Endothelial cell of umbilical vein (primary cell): ENCODE results near the gene EXOC7. TPM values are rescaled to one million over a fixed set of nuclear protein-coding genes. Genes with fewer than 3 reads are reported as not detected.
"Not testable (repeated sequence)": the region's sequence is repeated elsewhere in the genome, so short reads cannot be mapped to it uniquely, and the experiment has no call there.

Experiments used
- BruUV-seq: library from RNA; stranded (reverse); fragments of 400-500 nt; replicated peaks from 2 replicates; lab custom pipeline; 2021; lab: Mats Ljungman, UMichigan
- CTCF ChIA-PET: fragments of 300-600, 350-600 bp; sonication (Branson Sonifier 250); formaldehyde crosslinking; loops from one replicate; lab custom pipeline; 2021; ENCODE audit warnings: antibody characterized with exemption, inconsistent platforms; lab: Charles Lee
- POLR2A ChIA-PET: fragments of 300-600, 350-600 bp; sonication (Branson Sonifier 250); formaldehyde crosslinking; loops from one replicate; lab custom pipeline; 2021; ENCODE audit warnings: antibody characterized with exemption, inconsistent platforms; lab: Charles Lee
- DNase-seq: peaks from one replicate; pipeline ENCODE4 v3.0.0-alpha.2; 2011; ENCODE audit warnings: low read depth, low spot score
- FAIRE-seq: peaks from 2 replicates; lab custom pipeline; 2011; peaks lifted over from hg19 to GRCh38; lab: Jason Lieb, UNC
- H2AFZ ChIP-seq: 2 replicates; pipeline ENCODE4 v1.6.0; 2012; ENCODE audit warnings: low read depth, low read length, control low read depth, inconsistent platforms
- H3K27ac ChIP-seq: 2 replicates; pipeline ENCODE4 v1.5.1; 2011; ENCODE audit warnings: low read depth, mild to moderate bottlenecking, control low read depth, low read length, moderate library complexity; ENCODE audit not compliant: insufficient read depth
- H3K27me3 ChIP-seq, 2 experiments: 2 replicates each; pipeline versions ENCODE4 v1.6.0 to v1.6.1; 2011; ENCODE audit warnings: low read length in 2 of 2, mixed read lengths in 1 of 2; ENCODE audit not compliant: control insufficient read depth in 2 of 2, insufficient read depth in 2 of 2
- H3K36me3 ChIP-seq, 2 experiments: 2 replicates in 1 of 2; 3 replicates in 1 of 2; pipeline ENCODE4 v1.5.1; 2011; ENCODE audit warnings: low read length in 2 of 2, mild to moderate bottlenecking in 1 of 2, moderate library complexity in 1 of 2; ENCODE audit not compliant: control insufficient read depth in 2 of 2, insufficient read depth in 2 of 2; ENCODE audit errors: extremely low read depth in 1 of 2
- H3K4me1 ChIP-seq: 3 replicates; pipeline ENCODE4 v1.5.1; 2011; ENCODE audit warnings: mild to moderate bottlenecking, low read length; ENCODE audit not compliant: control insufficient read depth, insufficient read depth; ENCODE audit errors: extremely low read depth
- H3K4me2 ChIP-seq: 2 replicates; pipeline ENCODE4 v1.6.1; 2011; ENCODE audit warnings: low read length, control low read depth, mixed read lengths; ENCODE audit not compliant: insufficient read depth
- H3K4me3 ChIP-seq, 3 experiments: fragments of 200-600 bp in 1 of 3; sonication (generic), shearing (Covaris generic) in 1 of 3; replicated peaks in 1 of 3; 2 replicates each; pipeline ENCODE4 v1.5.1; 2011 to 2016; ENCODE audit warnings: control low read depth in 3 of 3, low read length in 3 of 3, mild to moderate bottlenecking in 2 of 3, inconsistent platforms in 1 of 3, low read depth in 1 of 3, moderate library complexity in 1 of 3; ENCODE audit not compliant: insufficient read depth in 1 of 3
- H3K79me2 ChIP-seq: 2 replicates; pipeline ENCODE4 v1.6.0; 2012; ENCODE audit warnings: low read length, inconsistent platforms; ENCODE audit not compliant: control insufficient read depth, insufficient read depth
- H3K9ac ChIP-seq: replicated peaks from 2 replicates; pipeline ENCODE3; 2011; ENCODE audit warnings: low read length, control low read depth; ENCODE audit not compliant: insufficient read depth; ENCODE audit errors: extremely low read depth
- H3K9me1 ChIP-seq: replicated peaks from 3 replicates; pipeline ENCODE4 v1.6.0; 2011; ENCODE audit warnings: mild to moderate bottlenecking, low read length; ENCODE audit not compliant: control insufficient read depth, insufficient read depth; ENCODE audit errors: extremely low read depth
- H3K9me3 ChIP-seq: replicated peaks from 2 replicates; pipeline ENCODE4 v1.5.1; 2012; ENCODE audit warnings: low read length, inconsistent platforms; ENCODE audit not compliant: control insufficient read depth, insufficient read depth
- H4K20me1 ChIP-seq: replicated peaks from 2 replicates; pipeline ENCODE3; 2011; ENCODE audit warnings: mild to moderate bottlenecking, low read length; ENCODE audit not compliant: control insufficient read depth, insufficient read depth; ENCODE audit errors: extremely low read depth
- CTCF ChIP-seq, 2 donors: IDR thresholded peaks; 1 replicate in 1 of 2; 2 replicates in 1 of 2; pipeline ENCODE4 v1.5.1; 2011; ENCODE audit warnings: low read length in 2 of 2, mild to moderate bottlenecking in 2 of 2, moderate library complexity in 2 of 2, control low read depth in 1 of 2, inconsistent platforms in 1 of 2, low read depth in 1 of 2; ENCODE audit not compliant: insufficient read depth in 1 of 2; ENCODE audit errors: extremely low read depth in 1 of 2
- EZH2 ChIP-seq: IDR thresholded peaks from 2 replicates; pipeline ENCODE4 v1.6.1; 2012; ENCODE audit warnings: borderline replicate concordance, low read depth, mild to moderate bottlenecking, moderate library complexity, low read length, inconsistent platforms; ENCODE audit not compliant: severe bottlenecking
- FOS ChIP-seq: IDR thresholded peaks from 2 replicates; pipeline ENCODE4 v1.6.1; 2011; ENCODE audit warnings: mild to moderate bottlenecking, low read length, moderate library complexity, borderline replicate concordance; ENCODE audit not compliant: insufficient read depth
- GATA2 ChIP-seq: IDR thresholded peaks from 2 replicates; pipeline ENCODE4 v1.7.0; 2011; ENCODE audit warnings: low read depth, mild to moderate bottlenecking, moderate library complexity, mixed read lengths, low read length; ENCODE audit not compliant: insufficient read length, insufficient read depth
- JUN ChIP-seq: IDR thresholded peaks from 2 replicates; pipeline ENCODE4 v1.6.1; 2011; ENCODE audit warnings: borderline replicate concordance, low read depth; ENCODE audit not compliant: insufficient read length, insufficient read depth
- MAX ChIP-seq: IDR thresholded peaks from 2 replicates; pipeline ENCODE4 v1.6.1; 2011; ENCODE audit not compliant: insufficient read depth, insufficient read length
- MYC ChIP-seq: IDR thresholded peaks from one replicate; pipeline ENCODE4 v1.6.1; 2011; ENCODE audit warnings: mild to moderate bottlenecking, low read depth, low read length
- POLR2A ChIP-seq: IDR thresholded peaks from 2 replicates; pipeline ENCODE4 v1.6.1; 2012; ENCODE audit warnings: low read depth, mild to moderate bottlenecking, control low read depth, low read length
- POLR2AphosphoS5 ChIP-seq: IDR thresholded peaks from 2 replicates; pipeline ENCODE4 v1.6.1; 2012; ENCODE audit warnings: low read depth, mild to moderate bottlenecking, control low read depth, low read length, moderate library complexity; ENCODE audit not compliant: insufficient read depth
- dilution Hi-C: fragments of 300-500 bp; cut with MboI; formaldehyde crosslinking; loops from one replicate; pipeline ENCODE4 v1.15.0; 2019; ENCODE audit warnings: low sequenced_read_pairs; ENCODE audit not compliant: extremely low pct_ligation_motif_present
- intact Hi-C: fragments of 100-400 bp; cut with micrococcal nuclease; formaldehyde crosslinking; loops from one replicate; pipeline ENCODE4 v1.10.0; 2022
- polyA plus RNA-seq, 4 experiments: library from polyadenylated mRNA; depleted of rRNA in 3 of 4; stranded (reverse) in 3 of 4; unstranded in 1 of 4; fragments of >200 nt; gene quantifications; 2 replicates each; pipeline versions ENCODE4 v1.2.1 to v1.2.3, GENCODE V29; 2011 to 2012; ENCODE audit warnings: missing spikeins in 1 of 4
- total RNA-seq: library from RNA; stranded (reverse); gene quantifications from 2 replicates; pipeline ENCODE4 v1.2.3, GENCODE V29; 2021

The EXOC7 gene
- total and polyA plus RNA-seq, 2 donors (not counting 3 experiments of a cell fraction or from before 2014, with no cell fraction given), result 91.5 to 137 TPM

- Histone ChIP-seq H3K4me3 (no peak within 1 kb of the TSS), H3K4me1 (no peaks in the 10 kb centered on the region), H3K27me3 (peaks cover 63 to 66% of the 10 kb centered on the region in 2 experiments), H3K9me3 (no peaks in the 10 kb centered on the region), H3K4me2 (no peak within 1 kb of the TSS), H3K9ac (no peak within 1 kb of the TSS), H4K20me1 (no peaks in the 10 kb centered on the region), H3K27ac (no peak within 1 kb of the TSS), H3K79me2 (no peaks in the 10 kb centered on the region), H2AFZ (no peak within 1 kb of the TSS), H3K36me3 (peaks cover 0 to 16% of the 10 kb centered on the region in 2 experiments), H3K9me1 (no peaks in the 10 kb centered on the region)
- ChIA-PET POLR2A (no interaction called here), CTCF (interaction anchor here (1.6 kb wide), 1 partner anchor 65 kb away, joined by 4 read pairs; no protein-coding TSS in a partner anchor)
- dilution Hi-C loops (no loop called here), intact Hi-C loops (loop anchor here (5.0 kb wide), 1 partner anchor 67 kb away; no protein-coding TSS in a partner anchor)
- no TSS peak for BruUV-seq
- FAIRE-seq (no peak), DNase-seq (no peak)
- TF ChIP-seq JUN (no peak), POLR2AphosphoS5 (no peak), POLR2A (no peak), MAX (no peak), MYC (no peak), CTCF (IDR thresholded peaks at IDR 0.05; ENCODE audit: extremely low read depth in 1 of 2, insufficient read depth in 1 of 2, low read depth in 1 of 2, low read length in 2 of 2) (no peak), GATA2 (no peak), FOS (no peak), EZH2 (no peak)
Observed at GRCh38 chr17:76078860-76079534, 24.6 kb downstream of the EXOC7 start, which contains the start of gene ZACN. ZACN (plus strand) TSS chr17:76079182; CDS start chr17:76079265, 83 bp downstream.

- H2AFZ ChIP-seq, BruUV-seq, H4K20me1 ChIP-seq, DNase-seq, H3K9me3 ChIP-seq, POLR2A ChIA-PET, H3K4me2 ChIP-seq, H3K9ac ChIP-seq, FAIRE-seq, H3K4me3 ChIP-seq, dilution Hi-C loops, H3K9me1 ChIP-seq, H3K4me1 ChIP-seq, H3K79me2 ChIP-seq, H3K27ac ChIP-seq: not testable (repeated sequence)
- intact Hi-C loops, result loop anchor here (5.0 kb wide), 1 partner anchor 66 kb away; no protein-coding TSS in a partner anchor
- Histone ChIP-seq H3K36me3 (peaks cover 0 to 11% of the 10 kb centered on the region in 2 experiments), H3K27me3 (peaks cover 67 to 72% of the 10 kb centered on the region in 2 experiments)
- CTCF ChIA-PET, result interaction anchor here (1.1 kb wide), 1 partner anchor 64 kb away, joined by 3 read pairs; no protein-coding TSS in a partner anchor
Observed at GRCh38 chr17:76078370-76078769, 25.2 kb downstream of the EXOC7 start.
